Measurements from ENCODE around the gene PTPRO. TPM values are rescaled to one million over a fixed set of nuclear protein-coding genes. Genes with fewer than 3 reads are reported as not detected.
A peak's percentile ranks its signal among the peaks of the same experiment; 100 is the strongest.

PTPRO gene
- polyA plus RNA-seq, 1 of the 3 experiments (the other 2 are of a cell fraction), result 1.4 TPM

- peak overlapping the region; percentile 13; the same call in 1 of the 2 replicates for H2AFZ ChIP-seq (ENCODE audit: low read depth)
- H3K4me3 ChIP-seq (ENCODE audit: low read depth in 2 of 2, low read length in 1 of 2), result no peak overlapping the region
- peaks cover 3% of the 10 kb centered on the region for H3F3A ChIP-seq (replicated peaks; ENCODE audit: insufficient read depth)
- no peaks in the 10 kb centered on the region for H3K27me3 ChIP-seq (ENCODE audit: insufficient read depth)
- H4K20me1 ChIP-seq (ENCODE audit: insufficient read depth), result no peaks in the 10 kb centered on the region
- no peaks in the 10 kb centered on the region for H3K79me2 ChIP-seq (ENCODE audit: insufficient read depth)
- TF ChIP-seq RXRA (IDR thresholded peaks at IDR 0.05; ENCODE audit: borderline replicate concordance, low read depth) (no peak), PBX3 (IDR thresholded peaks at IDR 0.05) (peak; percentile 65), NFIC (IDR thresholded peaks at IDR 0.05; ENCODE audit: borderline replicate concordance) (peak; percentile 31; the same call in 1 of the 2 replicates), POLR2AphosphoS5 (IDR thresholded peaks at IDR 0.05; ENCODE audit: low read depth, low read length) (peak; percentile 16; the same call in 1 of the 2 replicates), TAF1 (IDR thresholded peaks at IDR 0.05; ENCODE audit: borderline replicate concordance, low read depth, low read length) (no peak), EP300 (IDR thresholded peaks at IDR 0.05; ENCODE audit: borderline replicate concordance in 1 of 2, low read depth in 1 of 2, low read length in 1 of 2) (0 out of 4 replicates have a peak, but pooled peaks have one; percentile 15 to 21), USF1 (IDR thresholded peaks at IDR 0.05; ENCODE audit: borderline replicate concordance, low read depth) (no peak), ELF1 (IDR thresholded peaks at IDR 0.05) (no peak), MEF2A (IDR thresholded peaks at IDR 0.05; ENCODE audit: borderline replicate concordance, low read depth) (peak; percentile 56; the same call in 1 of the 2 replicates), RAD21 (IDR thresholded peaks at IDR 0.05; ENCODE audit: low read length) (no peak), CTCF (IDR thresholded peaks at IDR 0.05) (no peak), TCF12 (IDR thresholded peaks at IDR 0.05) (peak; percentile 72)
- ChIA-PET CTCF (interaction anchor here (1.2 to 2.6 kb wide), 2 partner anchors 14 to 44 kb away, joined by 6 read pairs; no protein-coding TSS in a partner anchor), POLR2A (no interaction called here)
- no peak overlapping the region; the same call in 1 of the 2 replicates for H3K4me2 ChIP-seq
- peak overlapping the region; percentile 20 to 81; a peak in 2 of 4 replicates for H3K27ac ChIP-seq (ENCODE audit: low read depth in 2 of 2, low read length in 1 of 2)
- WGBS (ENCODE audit: low lambda C conversion rate), result 88% methylated on average over 1 of the region's 1 CpG
- H3K9ac ChIP-seq, result no peak overlapping the region
- H3K36me3 ChIP-seq (replicated peaks in 1 of 2; ENCODE audit: control insufficient read depth in 1 of 2, insufficient read depth in 2 of 2, low read length in 1 of 2), result no peaks in the 10 kb centered on the region
- H3K9me2 ChIP-seq, result no peaks in the 10 kb centered on the region
- H3K4me1 ChIP-seq (ENCODE audit: control insufficient read depth in 1 of 2, insufficient read depth in 2 of 2, low read depth in 1 of 2, low read length in 1 of 2), result peaks cover 0 to 6% of the 10 kb centered on the region in 2 experiments; a peak in 3 of 4 replicates
- H3K9me3 ChIP-seq, result no peaks in the 10 kb centered on the region
- DNase-seq, result no peak
These were observed 223.9 kb downstream of the PTPRO start for GRCh38 chr12:15546102-15546701.

GRCh38 chr12:15547063-15547462, 224.8 kb downstream of the PTPRO start:
- no peak overlapping the region for H3K9ac ChIP-seq
- no peaks in the 10 kb centered on the region for H3K9me2 ChIP-seq
- POLR2A ChIA-PET, result no interaction called here
- no peak overlapping the region for H3K4me2 ChIP-seq
- 87% methylated on average over 5 of the region's 5 CpGs for WGBS (ENCODE audit: low lambda C conversion rate)
- no peak overlapping the region for H2AFZ ChIP-seq (ENCODE audit: low read depth)
- H3K4me1 ChIP-seq (ENCODE audit: control insufficient read depth in 1 of 2, insufficient read depth in 2 of 2, low read depth in 1 of 2, low read length in 1 of 2), result peaks cover 0 to 6% of the 10 kb centered on the region in 2 experiments; a peak in 3 of 4 replicates
- no peaks in the 10 kb centered on the region for H4K20me1 ChIP-seq (ENCODE audit: insufficient read depth)
- no peaks in the 10 kb centered on the region for H3K79me2 ChIP-seq (ENCODE audit: insufficient read depth)
- H3K36me3 ChIP-seq (replicated peaks in 1 of 2; ENCODE audit: control insufficient read depth in 1 of 2, insufficient read depth in 2 of 2, low read length in 1 of 2), result no peaks in the 10 kb centered on the region
- peaks cover under 1% of the 10 kb centered on the region for H3F3A ChIP-seq (replicated peaks; ENCODE audit: insufficient read depth)
- CTCF ChIA-PET, result interaction anchor here (1.2 kb wide), 1 partner anchor 15 kb away, joined by 6 read pairs; no protein-coding TSS in a partner anchor
- H3K9me3 ChIP-seq, result no peaks in the 10 kb centered on the region
- no peak for DNase-seq
- H3K4me3 ChIP-seq (ENCODE audit: low read depth in 2 of 2, low read length in 1 of 2), result no peak overlapping the region
- H3K27me3 ChIP-seq (ENCODE audit: insufficient read depth), result no peaks in the 10 kb centered on the region
- peak overlapping the region in 1 of 2 experiments; percentile 81; a peak in 1 of 4 replicates for H3K27ac ChIP-seq (ENCODE audit: low read depth in 2 of 2, low read length in 1 of 2)
- TF ChIP-seq FOXM1 (IDR thresholded peaks at IDR 0.05; ENCODE audit: low read depth), result no peak
- no peak for TF ChIP-seq RFX5 (IDR thresholded peaks at IDR 0.05; ENCODE audit: low read length)
- no peak for TF ChIP-seq ZBTB33 (IDR thresholded peaks at IDR 0.05; ENCODE audit: borderline replicate concordance, low read depth)
- TF ChIP-seq ELF1 (IDR thresholded peaks at IDR 0.05), result no peak
- TF ChIP-seq TAF1 (IDR thresholded peaks at IDR 0.05; ENCODE audit: borderline replicate concordance, low read depth, low read length), result no peak
- no peak for TF ChIP-seq RXRA (IDR thresholded peaks at IDR 0.05; ENCODE audit: borderline replicate concordance, low read depth)
- TF ChIP-seq IRF3 (IDR thresholded peaks at IDR 0.05; ENCODE audit: low read depth, low read length), result no peak
- TF ChIP-seq RCOR1 (IDR thresholded peaks at IDR 0.05; ENCODE audit: low read length), result no peak
- no peak for TF ChIP-seq USF1 (IDR thresholded peaks at IDR 0.05; ENCODE audit: borderline replicate concordance, low read depth)

Measured in SK-N-SH (cell line).